RWPE2 (cell line): Measurements from ENCODE around the gene TSHZ2.

Experiments used
- ATAC-seq: fragments of 200-7000 bp; cut with Tn5 transposase; 3 replicates; pipeline ENCODE4 v1.9.1; 2021; ENCODE audit warnings: low read depth
- DNase-seq: peaks from one replicate; pipeline ENCODE4 v3.0.0-alpha.2; 2020; ENCODE audit warnings: low spot score
- H3K27ac ChIP-seq: fragments of 450-650 bp; 2 replicates; pipeline ENCODE4 v1.5.1; 2017; ENCODE audit warnings: mild to moderate bottlenecking; ENCODE audit not compliant: poor library complexity, severe bottlenecking
- H3K27me3 ChIP-seq: fragments of 250-450 bp; sonication (Bioruptor Pico); 2 replicates; pipeline ENCODE4 v1.5.1; 2021; ENCODE audit warnings: mild to moderate bottlenecking, moderate library complexity; ENCODE audit not compliant: insufficient read depth, poor library complexity, severe bottlenecking
- H3K36me3 ChIP-seq: fragments of 250-450 bp; sonication (Bioruptor Pico); 2 replicates; pipeline ENCODE4 v1.5.1; 2020; ENCODE audit warnings: low read depth, mild to moderate bottlenecking, moderate library complexity
- H3K4me1 ChIP-seq: fragments of 250-450 bp; sonication (Bioruptor Pico); 2 replicates; pipeline ENCODE4 v1.5.1; 2021; ENCODE audit warnings: mild to moderate bottlenecking, moderate library complexity; ENCODE audit not compliant: insufficient read depth, poor library complexity, severe bottlenecking
- H3K4me3 ChIP-seq: fragments of 250-450 bp; sonication (Bioruptor Pico); 2 replicates; pipeline ENCODE4 v1.5.1; 2021; ENCODE audit warnings: mild to moderate bottlenecking, moderate library complexity; ENCODE audit not compliant: severe bottlenecking
- H3K9me3 ChIP-seq: fragments of 250-450 bp; sonication (Bioruptor Pico); 2 replicates; pipeline ENCODE4 v1.5.1; 2021; ENCODE audit warnings: mild to moderate bottlenecking, moderate library complexity; ENCODE audit not compliant: severe bottlenecking
- CTCF ChIP-seq: fragments of 450-650 bp; IDR thresholded peaks from one replicate; pipeline ENCODE4 v1.5.1; 2017; ENCODE audit warnings: mild to moderate bottlenecking, moderate library complexity; ENCODE audit not compliant: poor library complexity, severe bottlenecking

TSHZ2 gene

DNA sequence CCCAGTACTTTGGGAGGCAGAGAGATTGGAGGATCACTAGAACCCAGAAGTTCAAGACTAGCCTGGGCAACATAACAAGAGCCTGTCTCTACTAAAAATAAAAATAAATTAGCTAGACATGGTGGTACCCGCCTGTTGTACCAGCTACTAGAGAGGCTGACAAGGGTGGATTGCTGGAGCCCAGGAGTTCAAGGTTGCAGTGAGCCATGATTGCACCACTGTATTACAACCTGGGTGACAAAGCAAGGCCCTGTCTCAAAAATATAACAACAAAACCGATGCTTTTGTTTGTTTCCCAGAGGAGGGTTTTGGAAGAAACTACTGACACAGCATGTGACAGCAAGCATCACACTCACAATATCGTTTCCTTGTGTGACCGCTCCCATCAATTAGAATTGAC lies 119.6 kb downstream of the TSHZ2 start:
- TF ChIP-seq CTCF = no peak
- Histone ChIP-seq H3K27me3 (no peaks in the 10 kb centered on the region), H3K27ac (no peak overlapping the region), H3K4me1 (no peaks in the 10 kb centered on the region), H3K9me3 (no peaks in the 10 kb centered on the region), H3K4me3 (no peak overlapping the region), H3K36me3 (no peaks in the 10 kb centered on the region)
- no peak for DNase-seq
- ATAC-seq = no peak

GRCh38 chr20:53092772-53093300 lies 120.7 kb downstream of the TSHZ2 start:
- DNase-seq = no peak
- no peaks in the 10 kb centered on the region for H3K4me1 ChIP-seq
- H3K36me3 ChIP-seq = no peaks in the 10 kb centered on the region
- no peaks in the 10 kb centered on the region for H3K9me3 ChIP-seq
- H3K27me3 ChIP-seq = no peaks in the 10 kb centered on the region
- ATAC-seq = no peak
- no peak for TF ChIP-seq CTCF
- no peak overlapping the region for H3K27ac ChIP-seq
- no peak overlapping the region for H3K4me3 ChIP-seq

- no peak for TF ChIP-seq CTCF
- Histone ChIP-seq H3K4me3 (no peak overlapping the region), H3K27ac (no peak overlapping the region), H3K36me3 (no peaks in the 10 kb centered on the region), H3K4me1 (no peaks in the 10 kb centered on the region), H3K9me3 (no peaks in the 10 kb centered on the region), H3K27me3 (no peaks in the 10 kb centered on the region)
- DNase-seq = no peak
- ATAC-seq = no peak
Observed at GRCh38 chr20:53097371-53097770, 125.2 kb downstream of the TSHZ2 start.

DNA sequence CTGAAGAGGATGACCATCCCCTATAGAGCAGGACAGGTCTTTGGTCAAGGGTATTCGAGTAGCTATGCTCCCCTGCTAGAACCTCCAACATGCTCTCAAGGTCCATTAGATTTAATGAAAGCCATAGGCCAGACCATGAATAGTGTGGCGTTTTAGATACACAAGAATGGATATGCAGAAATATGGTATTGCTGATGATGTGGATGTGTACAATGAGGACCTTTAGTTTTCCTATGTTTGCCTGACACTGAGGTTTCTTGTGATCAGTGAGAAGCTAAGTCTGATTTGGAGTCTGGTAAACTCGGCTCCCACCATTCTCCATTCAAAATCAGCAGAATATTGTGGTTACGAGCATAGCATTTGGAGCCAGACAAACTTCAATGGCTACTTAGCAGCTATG lies 125.6 kb downstream of the TSHZ2 start:
- Histone ChIP-seq H3K4me1 (no peaks in the 10 kb centered on the region), H3K27ac (no peak overlapping the region), H3K9me3 (no peaks in the 10 kb centered on the region), H3K36me3 (no peaks in the 10 kb centered on the region), H3K4me3 (no peak overlapping the region), H3K27me3 (no peaks in the 10 kb centered on the region)
- DNase-seq (no peak), ATAC-seq (no peak)
- no peak for TF ChIP-seq CTCF

- Histone ChIP-seq H3K27me3 (no peaks in the 10 kb centered on the region), H3K4me3 (no peak overlapping the region), H3K9me3 (no peaks in the 10 kb centered on the region), H3K36me3 (no peaks in the 10 kb centered on the region), H3K27ac (no peak overlapping the region), H3K4me1 (no peaks in the 10 kb centered on the region)
- TF ChIP-seq CTCF = no peak
- DNase-seq (no peak), ATAC-seq (no peak)
Observed at GRCh38 chr20:53098621-53099020, 126.5 kb downstream of the TSHZ2 start.
